Measurements from ENCODE around the gene CDC45. TPM values are rescaled to one million over a fixed set of nuclear protein-coding genes. Genes with fewer than 3 reads are reported as not detected.

CDC45 gene
- total RNA-seq, 1 experiment from 2014 or later = 29.1 TPM

GRCh38 chr22:19472233-19472632, 7.5 kb upstream of the CDC45 start:
- H3F3A ChIP-seq (ENCODE audit: insufficient read depth, low read depth) = no peaks in the 10 kb centered on the region
- peaks cover 15% of the 10 kb centered on the region for H4K20me1 ChIP-seq (ENCODE audit: insufficient read depth)
- POLR2A ChIA-PET (ENCODE audit: unreplicated experiment) = no interaction called here
- H2AFZ ChIP-seq = no peak overlapping the region
- H3K9me3 ChIP-seq (ENCODE audit: insufficient read depth, low read depth) = no peaks in the 10 kb centered on the region
- H3K79me2 ChIP-seq (ENCODE audit: low read depth) = peaks cover 22% of the 10 kb centered on the region
- no peak overlapping the region for H3K27ac ChIP-seq
- no peaks in the 10 kb centered on the region for H3K9me2 ChIP-seq (ENCODE audit: insufficient read depth)
- intact Hi-C loops (cut with micrococcal nuclease; ENCODE audit: unreplicated experiment) = loop anchor here (10.0 kb wide), 1 partner anchor 177 kb away; the partner anchor contains the start of gene CLTCL1
- BruUV-seq (replicated peaks) = no TSS peak
- H3K27me3 ChIP-seq (ENCODE audit: insufficient read depth, low read depth) = no peaks in the 10 kb centered on the region
- no peaks in the 10 kb centered on the region for H3K36me3 ChIP-seq (ENCODE audit: low read depth)
- no peak for TF ChIP-seq EZH2 (IDR thresholded peaks at IDR 0.05; ENCODE audit: low read depth)
- TF ChIP-seq CTCF (conservative IDR thresholded peaks at IDR 0.05) = no peak
- no peak overlapping the region for H3K4me3 ChIP-seq
- H3K4me2 ChIP-seq = no peak overlapping the region
- CTCF ChIA-PET = no interaction called here
- DNase-seq = no peak
- peaks cover 2% of the 10 kb centered on the region for H3K4me1 ChIP-seq (replicated peaks; ENCODE audit: insufficient read depth)

GRCh38 chr22:19473578-19473977, 6.1 kb upstream of the CDC45 start:
- no peak for DNase-seq
- intact Hi-C loops (cut with micrococcal nuclease; ENCODE audit: unreplicated experiment) = loop anchor here (10.0 kb wide), 1 partner anchor 179 kb away; the partner anchor contains the start of gene CLTCL1
- Histone ChIP-seq H3F3A (ENCODE audit: insufficient read depth, low read depth) (no peaks in the 10 kb centered on the region), H3K9me3 (ENCODE audit: insufficient read depth, low read depth) (no peaks in the 10 kb centered on the region), H3K9me2 (ENCODE audit: insufficient read depth) (no peaks in the 10 kb centered on the region), H3K27ac (no peak overlapping the region), H2AFZ (no peak overlapping the region), H3K27me3 (ENCODE audit: insufficient read depth, low read depth) (no peaks in the 10 kb centered on the region), H4K20me1 (ENCODE audit: insufficient read depth) (peaks cover 24% of the 10 kb centered on the region), H3K36me3 (ENCODE audit: low read depth) (no peaks in the 10 kb centered on the region), H3K79me2 (ENCODE audit: low read depth) (peaks cover 36% of the 10 kb centered on the region), H3K4me1 (replicated peaks; ENCODE audit: insufficient read depth) (peaks cover 7% of the 10 kb centered on the region), H3K4me3 (no peak overlapping the region), H3K4me2 (no peak overlapping the region)
- TF ChIP-seq CTCF (conservative IDR thresholded peaks at IDR 0.05) (no peak), EZH2 (IDR thresholded peaks at IDR 0.05; ENCODE audit: low read depth) (no peak)
- ChIA-PET CTCF (no interaction called here), POLR2A (ENCODE audit: unreplicated experiment) (no interaction called here)
- no TSS peak for BruUV-seq (replicated peaks)

GRCh38 chr22:19476023-19476422, 3.7 kb upstream of the CDC45 start:
- CTCF ChIA-PET = no interaction called here
- no peak for DNase-seq
- BruUV-seq (replicated peaks) = no TSS peak
- peaks cover 48% of the 10 kb centered on the region for H3K79me2 ChIP-seq (ENCODE audit: low read depth)
- H3F3A ChIP-seq (ENCODE audit: insufficient read depth, low read depth) = no peaks in the 10 kb centered on the region
- H3K36me3 ChIP-seq (ENCODE audit: low read depth) = no peaks in the 10 kb centered on the region
- no peaks in the 10 kb centered on the region for H3K9me3 ChIP-seq (ENCODE audit: insufficient read depth, low read depth)
- no peak overlapping the region for H3K4me3 ChIP-seq
- H3K4me1 ChIP-seq (replicated peaks; ENCODE audit: insufficient read depth) = peaks cover 14% of the 10 kb centered on the region
- no peaks in the 10 kb centered on the region for H3K9me2 ChIP-seq (ENCODE audit: insufficient read depth)
- H2AFZ ChIP-seq = no peak overlapping the region
- no peaks in the 10 kb centered on the region for H3K27me3 ChIP-seq (ENCODE audit: insufficient read depth, low read depth)
- H3K4me2 ChIP-seq = no peak overlapping the region
- POLR2A ChIA-PET (ENCODE audit: unreplicated experiment) = no interaction called here
- TF ChIP-seq CTCF (conservative IDR thresholded peaks at IDR 0.05) (no peak), EZH2 (IDR thresholded peaks at IDR 0.05; ENCODE audit: low read depth) (no peak)
- intact Hi-C loops (cut with micrococcal nuclease; ENCODE audit: unreplicated experiment) = loop anchor here (5.0 to 10.0 kb wide), 2 partner anchors 156 to 181 kb away; partner anchors contain the start of gene CLTCL1
- H3K27ac ChIP-seq = no peak overlapping the region
- H4K20me1 ChIP-seq (ENCODE audit: insufficient read depth) = peaks cover 24% of the 10 kb centered on the region
